ENCODE measurements around the gene PIGR.
"Not testable (repeated sequence)": the region's sequence is repeated elsewhere in the genome, so short reads cannot be mapped to it uniquely, and the experiment has no call there.

The PIGR gene

DNA sequence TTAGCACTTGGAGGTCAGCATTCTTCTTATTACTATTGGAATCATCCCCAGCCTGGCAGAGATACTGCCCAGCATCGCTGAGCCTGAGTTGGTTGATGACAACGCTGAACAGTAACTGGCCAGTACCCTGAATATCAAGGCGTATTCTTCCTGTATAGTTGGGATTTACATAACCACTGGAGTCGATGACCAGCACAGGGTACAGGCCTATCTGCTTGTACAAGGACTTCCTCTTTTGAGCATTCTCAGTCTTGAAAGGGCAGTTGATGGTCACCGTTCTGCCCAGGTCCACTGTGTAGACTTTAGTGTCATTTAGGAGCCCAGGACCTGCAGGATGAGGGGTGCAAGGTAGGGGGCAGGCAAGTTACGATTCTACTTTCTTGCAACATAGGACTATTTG, 8.8 kb downstream of the PIGR start:
- in situ Hi-C loops (cut with MboI; ENCODE audit: low sequenced_read_pairs): no loop called here

DNA sequence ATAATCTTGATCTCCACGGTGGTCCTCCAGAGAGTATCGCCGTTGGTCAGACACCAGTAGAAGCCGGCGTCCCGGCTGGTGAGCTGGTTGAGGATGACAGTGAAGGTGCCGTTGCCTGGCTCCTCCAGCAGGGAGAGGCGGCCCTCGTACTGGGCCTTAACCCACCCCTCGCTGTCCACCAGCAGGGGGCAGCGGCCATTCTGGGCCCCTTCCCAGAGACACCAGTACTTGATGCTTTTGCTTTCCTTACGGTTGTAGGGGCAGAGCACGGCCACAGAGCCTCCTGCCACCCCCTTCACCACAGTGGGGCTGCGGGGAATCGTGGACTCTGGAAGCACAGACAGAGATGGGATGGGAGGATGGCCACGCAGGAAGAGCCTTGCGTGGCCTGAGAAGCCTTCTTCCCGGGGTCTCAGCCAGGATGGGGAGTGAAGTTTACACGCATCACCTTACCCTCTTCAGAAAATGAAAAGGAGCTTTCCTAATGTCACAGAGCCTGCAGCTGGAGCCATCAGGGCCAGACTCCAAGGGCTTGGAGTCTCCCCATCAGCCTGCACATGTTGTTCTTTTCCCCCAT, 10.7 kb downstream of the PIGR start:
- in situ Hi-C loops (cut with MboI; ENCODE audit: low sequenced_read_pairs): no loop called here

DNA sequence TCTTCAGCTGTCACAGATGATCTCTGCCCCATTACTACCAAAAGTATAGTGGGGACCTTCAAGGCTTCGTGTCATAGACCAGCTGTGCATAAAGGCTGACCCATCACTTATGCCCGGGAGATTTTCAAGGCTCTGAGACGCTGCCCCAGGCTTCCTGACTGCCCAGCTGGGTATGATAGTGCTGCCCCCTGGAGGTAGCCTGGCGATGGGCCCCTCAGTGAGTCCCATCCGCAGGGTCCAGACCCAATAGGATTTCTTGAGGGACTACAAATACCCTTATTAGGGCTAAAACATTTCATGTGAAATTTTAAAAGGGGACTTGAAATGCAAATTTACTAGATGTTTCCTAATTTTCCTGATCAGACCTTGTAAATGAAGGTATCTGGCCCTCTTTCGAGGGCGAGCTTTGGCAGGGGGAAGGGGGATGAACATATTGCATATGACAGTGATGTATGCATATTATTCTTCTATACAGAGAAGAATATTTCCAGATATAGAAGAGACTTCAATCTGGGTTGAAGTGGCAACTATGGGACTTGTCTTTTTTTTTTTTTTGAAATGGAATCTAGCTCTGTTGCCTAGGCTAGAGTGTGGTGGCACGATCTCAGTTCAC, 12.8 kb downstream of the PIGR start:
- in situ Hi-C loops (cut with MboI; ENCODE audit: low sequenced_read_pairs): no loop called here

DNA sequence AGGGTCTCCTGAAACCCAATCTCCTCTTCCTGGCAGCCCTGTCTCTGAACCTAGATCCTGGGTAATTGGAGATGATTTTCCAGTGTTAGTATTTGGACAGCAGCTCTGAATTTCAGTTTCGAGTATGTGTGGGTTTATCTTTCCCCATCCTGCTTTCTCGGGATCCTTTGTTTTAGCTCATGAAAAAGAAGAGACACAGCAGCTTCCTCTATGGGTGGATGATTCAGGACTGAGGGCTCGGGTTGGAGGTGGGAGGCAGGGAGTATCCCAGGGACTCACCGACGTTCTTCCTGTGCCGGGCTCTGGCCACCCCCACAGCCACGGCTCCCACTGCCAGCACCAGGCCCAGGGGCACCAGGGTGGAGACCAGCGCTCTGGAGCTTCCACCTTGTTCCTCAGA, 14.1 kb downstream of the PIGR start:
- in situ Hi-C loops (cut with MboI; ENCODE audit: low sequenced_read_pairs): no loop called here

DNA sequence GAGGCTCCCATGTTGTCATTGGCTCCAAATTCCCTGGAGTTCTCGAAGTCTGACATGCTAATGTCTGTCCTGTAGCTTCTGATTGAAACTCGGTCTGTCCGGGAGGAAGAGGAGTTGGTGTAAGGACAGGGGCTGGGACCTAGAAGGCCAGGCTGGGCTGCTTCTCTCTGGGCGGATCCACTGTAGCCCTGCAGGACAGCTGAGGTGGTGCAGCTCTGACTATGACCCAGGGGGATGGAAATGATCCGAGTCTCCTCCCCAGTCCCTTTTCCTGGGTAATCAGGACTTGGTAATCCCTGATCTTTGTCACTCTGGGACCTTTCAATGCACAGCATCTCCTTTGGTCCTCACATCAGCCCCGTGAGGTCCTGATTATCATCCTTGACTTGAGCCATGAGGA, 14.6 kb downstream of the PIGR start:
- in situ Hi-C loops (cut with MboI; ENCODE audit: low sequenced_read_pairs): no loop called here

DNA sequence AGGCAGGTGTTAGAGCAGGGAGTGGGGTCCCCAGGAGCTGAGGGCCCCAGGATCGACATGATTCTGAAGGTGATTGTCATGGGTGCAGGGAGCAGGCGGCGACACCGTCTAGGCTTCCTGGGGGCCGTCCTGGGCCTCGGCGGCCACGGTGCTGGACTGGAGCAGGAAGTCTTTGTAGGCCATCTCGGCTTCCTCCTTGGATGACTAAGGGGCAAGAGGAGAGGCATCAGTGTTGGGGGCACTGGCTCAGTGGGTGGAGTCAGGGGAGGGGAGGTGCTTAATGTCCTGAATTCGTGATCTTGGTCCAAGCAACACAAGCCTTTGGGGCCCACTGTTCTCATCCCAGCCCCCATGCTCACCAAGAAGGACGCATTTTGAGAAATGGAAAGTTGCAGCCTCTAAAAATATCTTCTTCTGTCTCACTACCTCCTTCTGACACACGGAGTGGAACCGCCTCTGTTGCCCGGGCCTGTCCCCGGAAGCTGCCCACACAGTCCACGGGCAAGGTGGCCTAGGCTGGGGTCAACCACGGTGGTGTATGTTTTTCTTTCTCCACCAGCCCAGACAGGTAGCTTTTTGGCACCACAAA, 16.0 kb downstream of the PIGR start:
- in situ Hi-C loops (cut with MboI; ENCODE audit: low sequenced_read_pairs): no loop called here

DNA sequence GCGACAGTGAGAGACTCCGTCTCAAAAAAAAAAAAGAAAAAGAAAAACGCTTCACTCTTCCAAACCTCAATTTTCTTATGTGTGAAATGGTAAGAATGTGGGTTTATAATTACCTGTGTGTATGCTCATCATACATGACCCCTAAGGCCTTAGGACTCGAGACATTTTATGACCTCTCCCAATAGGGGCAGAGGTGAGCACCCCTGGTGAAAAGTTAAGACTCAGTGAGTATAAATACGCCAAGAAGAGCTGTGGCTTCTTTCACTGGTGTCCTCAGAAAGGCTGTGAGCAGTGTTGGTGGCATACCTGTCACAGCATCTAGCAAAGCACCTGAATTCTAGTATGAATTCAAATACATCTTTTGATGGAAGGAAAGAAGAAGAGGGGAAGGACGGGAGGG, 16.7 kb downstream of the PIGR start:
- in situ Hi-C loops (cut with MboI; ENCODE audit: low sequenced_read_pairs): no loop called here

DNA sequence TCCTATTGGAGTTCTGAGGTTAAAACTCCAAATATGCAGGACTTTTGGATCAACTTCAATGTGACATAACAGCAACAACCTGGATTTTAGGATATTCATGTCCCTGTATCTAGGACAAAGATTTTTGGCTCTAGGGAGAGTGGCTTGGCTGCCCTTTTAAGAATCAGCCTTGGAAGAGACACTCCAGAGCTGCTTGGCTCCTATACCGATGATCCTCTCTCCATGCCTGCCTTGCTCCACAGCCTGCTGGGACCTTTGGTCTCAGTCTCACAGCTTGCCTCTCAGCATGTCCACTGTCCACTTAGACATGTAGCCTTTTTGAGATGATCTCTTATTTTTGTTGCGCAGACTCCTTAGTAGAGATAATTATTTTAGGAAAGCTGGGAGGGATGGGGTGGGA, 20.0 kb downstream of the PIGR start:
- in situ Hi-C loops (cut with MboI; ENCODE audit: low sequenced_read_pairs): no loop called here

DNA sequence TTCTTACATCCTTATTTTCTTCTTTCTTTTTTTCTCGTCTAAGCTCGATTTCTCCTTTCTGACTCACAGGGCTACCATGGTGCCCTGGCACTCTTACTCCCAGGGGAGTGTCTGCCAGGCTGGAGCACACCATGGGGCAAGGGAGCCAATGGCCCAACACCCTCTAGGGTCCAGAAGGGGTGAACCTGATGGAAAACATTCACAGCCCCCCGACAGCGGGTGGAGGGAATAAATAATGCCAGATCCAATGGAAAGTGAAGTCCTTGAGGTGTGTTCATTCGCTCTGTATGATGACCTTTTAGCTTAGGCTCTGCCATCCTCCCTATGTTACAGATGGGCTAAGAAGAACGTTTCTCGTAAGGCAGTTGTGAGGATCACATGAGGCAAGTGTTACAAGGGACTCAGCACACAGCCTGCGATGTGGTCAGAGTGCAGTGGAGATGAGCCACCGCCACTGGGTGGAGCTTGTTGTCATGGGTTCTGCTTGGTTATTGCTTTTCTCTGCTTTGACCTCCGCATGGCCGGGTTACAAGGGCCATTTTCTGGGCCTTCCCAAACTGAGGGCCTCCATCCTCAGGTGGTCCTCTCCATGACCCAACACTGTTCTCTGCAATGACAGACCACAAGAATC, 21.0 kb downstream of the PIGR start:
- in situ Hi-C loops (cut with MboI; ENCODE audit: low sequenced_read_pairs): no loop called here

DNA sequence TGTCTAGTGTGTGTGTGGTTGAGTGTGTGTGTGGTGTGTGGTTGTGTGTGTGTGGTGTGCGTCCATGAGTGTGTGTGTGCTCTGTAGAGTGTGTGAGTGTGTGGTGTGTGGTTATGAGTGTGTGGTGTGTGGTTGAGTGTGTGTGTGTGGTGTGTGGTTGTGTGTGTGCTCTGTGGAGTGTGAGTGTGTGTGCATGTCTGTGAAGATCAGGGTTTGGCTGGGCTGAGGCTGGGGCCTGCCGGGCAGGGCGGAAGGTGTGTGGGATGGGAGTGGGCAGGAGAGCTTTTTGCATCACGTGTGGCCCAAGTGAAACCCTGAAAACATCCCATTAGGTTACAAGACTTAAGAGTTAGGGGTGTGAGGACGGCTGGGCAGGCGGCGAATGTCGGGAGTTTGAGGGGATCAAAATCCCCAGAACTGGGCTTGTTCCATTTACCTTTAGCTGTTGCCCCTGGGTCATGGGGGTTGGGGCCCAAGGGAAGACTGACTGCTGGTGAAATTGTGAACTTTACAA, 21.6 kb downstream of the PIGR start:
- in situ Hi-C loops (cut with MboI; ENCODE audit: low sequenced_read_pairs): no loop called here

DNA sequence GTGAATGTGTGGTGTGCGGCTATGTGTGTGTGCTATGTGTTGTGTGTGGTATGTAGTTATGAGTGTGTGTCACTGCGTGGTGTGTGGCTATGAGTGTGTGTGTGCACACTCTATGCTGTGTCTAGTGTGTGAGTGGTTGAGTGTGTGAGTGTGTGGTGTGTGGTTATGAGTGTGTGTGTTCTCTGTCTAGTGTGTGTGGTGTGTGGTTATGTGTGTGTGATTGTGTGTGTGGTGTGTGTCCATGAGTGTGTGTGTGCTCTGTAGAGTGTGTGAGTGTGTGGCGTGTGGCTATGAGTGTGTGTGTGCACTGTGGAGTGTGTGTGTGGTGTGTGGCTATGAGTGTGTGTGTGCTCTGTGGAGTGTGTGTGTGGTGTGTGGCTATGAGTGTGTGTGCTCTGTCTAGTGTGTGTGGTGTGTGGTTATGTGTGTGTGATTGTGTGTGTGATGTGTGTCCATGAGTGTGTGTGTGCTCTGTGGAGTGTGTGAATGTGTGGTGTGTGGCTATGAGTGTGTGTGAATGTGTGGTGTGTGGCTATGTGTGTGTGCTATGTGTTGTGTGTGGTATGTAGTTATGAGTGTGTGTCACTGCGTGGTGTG, 22.2 kb downstream of the PIGR start:
- in situ Hi-C loops (cut with MboI; ENCODE audit: low sequenced_read_pairs): not testable (repeated sequence)

DNA sequence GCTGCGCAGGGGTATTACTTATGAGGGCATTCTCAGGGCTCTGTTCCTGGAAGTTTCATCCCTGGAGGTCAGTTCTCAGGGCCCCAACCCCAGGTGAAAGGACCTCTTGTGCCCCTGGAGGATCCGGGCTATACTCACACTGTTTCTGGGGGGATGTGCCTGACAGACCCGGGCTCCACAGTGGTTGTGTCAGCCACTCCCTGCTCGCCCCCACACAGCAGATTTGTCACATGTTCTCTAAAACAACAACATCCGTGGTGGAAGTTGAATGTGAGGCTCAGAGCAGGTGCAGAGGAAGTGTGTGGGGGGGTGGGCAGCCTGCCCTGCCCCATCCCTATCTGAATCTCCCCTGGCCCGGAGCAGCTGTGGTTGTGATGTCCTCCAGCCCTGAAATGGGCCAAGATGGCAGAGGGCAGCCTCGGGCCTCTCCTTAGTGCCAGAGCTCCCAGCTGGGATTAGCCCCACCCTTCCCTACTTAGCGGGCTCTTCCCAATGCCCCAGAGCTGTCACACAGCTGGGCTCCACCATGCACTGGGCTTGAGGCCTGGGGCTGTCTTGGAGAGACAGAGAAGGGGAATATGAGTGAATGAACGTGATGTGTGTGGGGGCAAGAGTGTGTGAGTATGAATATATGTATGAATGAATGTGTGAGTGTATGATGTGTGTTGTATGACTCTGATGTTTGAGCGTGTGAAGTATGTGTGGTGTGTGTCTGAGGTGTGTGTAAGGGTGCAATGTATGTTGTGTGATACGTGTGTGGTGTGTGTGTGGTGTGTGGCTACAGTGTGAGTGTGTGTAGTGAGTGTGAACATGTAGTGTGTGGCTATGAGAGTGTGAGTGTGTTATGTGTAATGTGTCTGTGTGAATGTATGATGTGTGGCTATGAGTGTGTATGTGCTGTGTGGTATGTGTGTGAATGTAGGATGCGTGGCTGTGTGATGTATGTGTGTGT, 23.0 kb downstream of the PIGR start:
- in situ Hi-C loops (cut with MboI; ENCODE audit: low sequenced_read_pairs): no loop called here

DNA sequence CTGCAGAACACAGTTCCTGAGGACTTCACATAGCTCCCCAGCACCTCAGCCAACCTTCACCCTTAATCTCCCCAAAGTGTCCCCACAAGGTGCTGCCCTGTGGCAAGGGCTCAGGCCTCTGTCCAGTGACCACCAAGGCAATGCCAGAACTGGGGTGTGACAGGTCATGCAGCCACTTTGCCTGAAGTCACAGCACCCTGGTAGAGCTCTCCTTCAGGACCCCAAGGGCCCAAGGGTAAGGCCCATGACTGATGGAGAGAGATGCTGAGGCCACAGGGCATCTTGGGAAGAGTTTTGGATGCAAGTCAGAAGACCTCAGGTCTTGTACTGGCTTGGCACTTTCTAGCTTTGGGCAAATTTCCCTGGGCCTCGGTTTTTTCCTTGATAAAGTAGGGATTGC, 23.7 kb downstream of the PIGR start:
- in situ Hi-C loops (cut with MboI; ENCODE audit: low sequenced_read_pairs): no loop called here

DNA sequence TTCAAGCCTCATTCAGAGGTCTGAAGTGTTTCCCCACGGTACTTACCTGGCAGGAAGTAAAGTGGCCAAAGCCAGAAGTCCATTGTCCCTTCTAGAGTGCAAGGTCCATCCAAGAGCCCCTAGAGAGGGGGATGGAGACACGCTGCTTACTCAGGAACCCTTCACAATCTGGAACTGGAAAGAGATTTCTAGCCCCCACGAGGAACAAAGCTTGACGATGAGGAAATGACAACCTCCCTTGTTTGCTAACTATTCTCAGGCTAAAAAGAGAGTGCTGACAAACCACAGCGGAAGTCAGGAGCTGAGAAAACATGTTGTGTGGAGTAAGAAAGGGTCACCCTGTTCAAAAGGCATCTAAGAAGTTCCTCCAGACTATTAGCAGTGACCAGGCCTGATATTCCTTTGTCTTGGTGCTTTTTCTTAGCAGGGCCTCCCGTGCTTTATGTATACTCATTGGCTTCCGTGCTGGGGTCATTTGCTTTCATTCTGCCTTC, 24.4 kb downstream of the PIGR start, which contains the start of gene FCMR:
Gene FCMR (minus strand): TSS at position 170 of the 494 bp plus-strand sequence. CDS start 87 bp downstream, at position 83.
- in situ Hi-C loops (cut with MboI; ENCODE audit: low sequenced_read_pairs): no loop called here

DNA sequence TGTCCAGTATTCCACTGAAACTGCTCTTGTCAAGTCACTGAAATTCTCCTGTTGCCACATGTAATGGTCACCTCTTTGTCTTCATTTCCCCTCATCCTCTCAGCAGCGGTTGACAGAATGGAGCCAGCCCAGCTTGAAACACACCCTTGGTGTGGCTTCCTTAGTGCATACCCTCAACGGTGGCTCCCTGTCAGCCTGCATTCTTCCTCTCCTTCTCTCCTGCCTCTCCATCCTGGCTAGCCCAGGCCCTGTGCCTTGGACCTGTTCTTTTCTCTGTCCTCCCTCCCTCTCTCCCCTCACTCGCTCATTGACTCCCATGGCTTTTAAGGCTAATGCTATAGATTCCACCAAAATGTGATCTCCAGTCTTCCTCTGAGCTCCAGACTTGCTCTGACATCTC, 28.2 kb downstream of the PIGR start:
- in situ Hi-C loops (cut with MboI; ENCODE audit: low sequenced_read_pairs): no loop called here

DNA sequence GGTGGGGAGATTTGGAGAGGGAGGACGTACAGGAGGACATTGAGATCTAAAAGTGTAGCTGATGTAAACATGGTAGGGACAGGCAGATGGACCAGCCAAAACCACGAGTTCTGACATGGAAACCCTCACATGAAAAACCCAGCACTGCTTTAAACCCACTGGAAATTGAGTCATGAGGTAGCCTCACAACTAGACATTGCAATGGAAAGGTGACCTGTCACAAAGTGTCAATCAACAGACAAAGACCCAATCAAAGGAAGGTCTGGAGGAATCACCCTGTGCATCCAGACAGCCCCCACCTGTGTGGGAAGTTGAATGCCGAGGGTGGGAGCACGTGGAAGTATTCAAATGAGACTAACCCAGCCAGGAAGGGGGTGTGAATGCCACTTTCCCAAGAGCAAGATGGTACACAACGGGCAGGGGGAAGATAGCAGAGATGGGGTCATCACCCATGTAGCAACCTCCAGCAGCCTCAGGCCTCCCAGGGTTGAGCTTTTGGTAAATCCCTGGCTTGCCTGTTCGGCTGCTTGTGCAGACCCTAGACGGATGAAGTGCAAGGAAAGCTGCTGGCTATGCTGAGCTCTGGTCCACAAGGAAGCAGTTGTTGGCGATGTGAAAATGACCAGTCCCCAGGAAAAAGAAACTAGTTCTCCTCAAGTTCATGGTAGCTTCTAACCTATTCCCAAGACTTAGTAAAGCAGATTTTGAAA, 30.1 kb downstream of the PIGR start:
- in situ Hi-C loops (cut with MboI; ENCODE audit: low sequenced_read_pairs): no loop called here

DNA sequence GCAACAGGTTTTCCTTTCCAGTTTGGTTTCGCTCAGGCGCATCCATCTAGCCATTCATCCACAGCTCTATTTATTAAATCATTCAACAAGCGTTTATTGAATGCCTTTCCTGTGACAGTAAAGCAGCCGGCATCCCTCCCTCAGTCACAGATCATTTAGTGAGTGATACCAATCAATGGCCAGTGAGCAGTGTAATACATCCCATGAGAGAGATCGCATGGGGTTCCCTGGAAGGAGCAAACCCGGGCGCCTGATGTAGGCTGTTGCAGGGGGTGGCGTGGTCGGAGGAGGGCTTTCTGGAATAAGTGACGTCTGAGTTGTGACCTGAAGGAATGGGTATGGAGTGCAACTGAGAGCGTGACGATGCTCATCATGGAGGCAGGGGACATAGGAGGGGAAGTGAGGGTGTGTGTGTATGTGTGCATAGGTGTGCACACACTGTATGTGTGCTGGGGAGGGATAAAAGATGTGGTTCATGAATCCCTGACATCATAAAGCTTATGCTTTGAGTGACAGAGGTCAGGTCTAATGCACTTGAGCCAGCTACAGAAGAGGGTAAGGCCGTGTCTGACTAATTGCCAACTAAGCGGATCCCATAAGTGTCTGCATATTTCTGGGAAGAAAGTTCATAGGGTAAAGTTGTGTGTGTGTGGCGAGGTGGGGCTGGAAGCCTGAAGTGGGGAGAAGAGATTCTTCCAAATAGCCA, 31.1 kb downstream of the PIGR start:
- in situ Hi-C loops (cut with MboI; ENCODE audit: low sequenced_read_pairs): no loop called here

DNA sequence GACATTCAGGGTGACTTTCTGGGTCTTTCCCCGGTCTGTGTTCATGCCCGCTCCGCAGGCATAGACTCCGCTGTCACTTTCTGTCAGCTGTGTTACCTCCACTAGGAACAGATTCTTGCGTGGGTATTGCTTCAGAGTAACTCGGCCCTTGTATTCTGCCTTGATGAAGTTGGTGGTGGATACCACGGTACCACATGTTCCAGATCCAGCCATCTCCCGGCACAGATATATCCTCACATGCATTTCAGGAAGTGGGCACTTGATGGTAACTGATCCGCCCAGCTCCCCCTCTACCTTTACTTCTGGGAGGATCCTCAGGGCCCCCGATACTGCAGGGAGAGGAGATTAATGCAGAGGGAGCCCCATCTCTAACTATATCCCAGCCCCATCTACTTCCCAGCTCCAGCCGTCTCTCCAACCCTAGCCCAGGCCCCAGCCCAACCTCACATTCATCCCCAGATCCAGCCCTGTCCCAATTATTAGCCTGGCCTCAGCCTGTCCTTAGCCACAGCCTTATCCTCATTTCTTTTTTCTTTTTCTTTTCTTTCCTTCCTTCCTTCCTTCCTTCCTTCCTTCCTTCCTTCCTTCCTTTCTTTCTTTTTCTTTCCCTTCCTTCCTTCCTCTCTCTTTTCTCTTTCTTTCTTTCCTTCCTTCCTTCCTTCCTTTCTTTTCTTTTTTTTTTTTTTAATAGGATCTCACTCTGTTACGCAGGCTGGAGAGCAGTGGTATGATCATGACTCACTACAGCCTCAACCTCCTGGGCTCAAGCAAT, 32.3 kb downstream of the PIGR start:
- in situ Hi-C loops (cut with MboI; ENCODE audit: low sequenced_read_pairs): no loop called here

Measured in hTERT RPE-1 (cell line).